GM23338 (cell line): ENCODE measurements around the gene SH3TC1. TPM values are rescaled to one million over a fixed set of nuclear protein-coding genes. Genes with fewer than 3 reads are reported as not detected.

ENCODE experiments used
- ATAC-seq: fragments of 200-7000 bp; cut with Tn5 transposase; 3 replicates; pipeline ENCODE4 v1.9.1; 2020
- DNase-seq: peaks from one replicate; pipeline ENCODE4 v3.0.0-alpha.2; 2015; ENCODE audit warnings: low spot score
- H2AFZ ChIP-seq: fragments of 200-600 bp; sonication (generic); 2 replicates; pipeline ENCODE4 v1.8.0; 2016; ENCODE audit warnings: antibody characterized with exemption, mild to moderate bottlenecking, moderate library complexity
- H3F3A ChIP-seq: fragments of 200-600 bp; sonication (generic); replicated peaks from 2 replicates; pipeline ENCODE4 v1.8.0; 2017; ENCODE audit warnings: antibody characterized with exemption, mixed run types, low read depth
- H3K27ac ChIP-seq: fragments of 200-600 bp; sonication (generic); 2 replicates; pipeline ENCODE4 v1.6.1; 2016; ENCODE audit warnings: low read depth
- H3K27me3 ChIP-seq: fragments of 200-600 bp; sonication (generic); 2 replicates; pipeline ENCODE4 v1.8.0; 2016; ENCODE audit warnings: mild to moderate bottlenecking, mixed run types, moderate library complexity; ENCODE audit not compliant: insufficient read depth
- H3K36me3 ChIP-seq: fragments of 200-600 bp; sonication (generic); 2 replicates; pipeline ENCODE4 v1.8.0; 2016; ENCODE audit warnings: mild to moderate bottlenecking; ENCODE audit not compliant: insufficient read depth
- H3K4me1 ChIP-seq: fragments of 200-600 bp; sonication (generic); 2 replicates; pipeline ENCODE4 v1.8.0; 2016; ENCODE audit warnings: mild to moderate bottlenecking, moderate library complexity; ENCODE audit not compliant: insufficient read depth
- H3K4me2 ChIP-seq: fragments of 200-600 bp; sonication (generic); 2 replicates; pipeline ENCODE4 v1.7.1; 2017; ENCODE audit warnings: mixed run types
- H3K4me3 ChIP-seq: fragments of 200-600 bp; sonication (generic); 2 replicates; pipeline ENCODE4 v1.6.1; 2016; ENCODE audit warnings: mixed run types
- H3K79me2 ChIP-seq: fragments of 200-600 bp; sonication (generic); replicated peaks from 2 replicates; pipeline ENCODE4 v1.8.0; 2017; ENCODE audit warnings: mild to moderate bottlenecking; ENCODE audit not compliant: insufficient read depth
- H3K9me2 ChIP-seq: fragments of 200-600 bp; sonication (generic); 2 replicates; pipeline ENCODE4 v1.8.0; 2017; ENCODE audit not compliant: insufficient read depth
- H4K20me1 ChIP-seq: fragments of 200-600 bp; sonication (generic); replicated peaks from 2 replicates; pipeline ENCODE4 v1.8.0; 2017; ENCODE audit warnings: mild to moderate bottlenecking; ENCODE audit not compliant: insufficient read depth
- H3K27ac Mint-ChIP-seq: 2 replicates; pipeline ENCODE4 v1.8.0; 2020; ENCODE audit warnings: inconsistent platforms, mild to moderate bottlenecking, moderate library complexity, mixed read lengths
- H3K27me3 Mint-ChIP-seq: 3 replicates; pipeline ENCODE4 v1.8.0; 2022; ENCODE audit warnings: low read depth, mild to moderate bottlenecking, moderate library complexity, mixed read lengths, inconsistent platforms; ENCODE audit not compliant: insufficient read depth, poor library complexity
- H3K36me3 Mint-ChIP-seq: 3 replicates; pipeline ENCODE4 v1.8.0; 2021; ENCODE audit warnings: low read depth, mild to moderate bottlenecking, inconsistent platforms, moderate library complexity, mixed read lengths
- H3K4me1 Mint-ChIP-seq: 3 replicates; pipeline ENCODE4 v1.8.0; 2020; ENCODE audit warnings: mild to moderate bottlenecking, inconsistent platforms, mixed read lengths
- H3K4me3 Mint-ChIP-seq: 3 replicates; pipeline ENCODE4 v1.8.0; 2021; ENCODE audit warnings: moderate library complexity, mild to moderate bottlenecking, inconsistent platforms, mixed read lengths
- H3K9me3 Mint-ChIP-seq: 3 replicates; pipeline ENCODE4 v1.8.0; 2020; ENCODE audit warnings: moderate library complexity, mild to moderate bottlenecking, inconsistent platforms, mixed read lengths
- CREB1 ChIP-seq: fragments of 250-450 bp; sonication (Bioruptor Pico); IDR thresholded peaks from 2 replicates; pipeline ENCODE4 v1.5.0; 2020; ENCODE audit warnings: low read depth, mild to moderate bottlenecking, moderate library complexity
- EZH2 ChIP-seq: fragments of 200-600 bp; sonication (generic); IDR thresholded peaks from one replicate; pipeline ENCODE4 v1.8.0; 2017; ENCODE audit warnings: antibody characterized with exemption, mild to moderate bottlenecking, low read depth; ENCODE audit not compliant: unreplicated experiment
- EZH2phosphoT487 ChIP-seq: fragments of 200-600 bp; sonication (generic); IDR thresholded peaks from one replicate; pipeline ENCODE4 v1.8.1; 2018; ENCODE audit warnings: antibody characterized with exemption; ENCODE audit not compliant: unreplicated experiment
- JUNB ChIP-seq: IDR thresholded peaks from one replicate; pipeline ENCODE4 v1.6.1; 2016; ENCODE audit warnings: antibody characterized with exemption; ENCODE audit not compliant: unreplicated experiment
- NANOG ChIP-seq: IDR thresholded peaks from 2 replicates; pipeline ENCODE4 v1.6.1; 2016; ENCODE audit warnings: antibody characterized with exemption, borderline replicate concordance
- POLR2AphosphoS5 ChIP-seq: IDR thresholded peaks from 2 replicates; pipeline ENCODE4 v1.6.1; 2016; ENCODE audit warnings: antibody characterized with exemption, low read depth
- STAT1 ChIP-seq: IDR thresholded peaks from one replicate; pipeline ENCODE4 v1.6.1; 2016; ENCODE audit warnings: antibody characterized with exemption; ENCODE audit not compliant: unreplicated experiment
- ZNF114 ChIP-seq: fragments of 250-450 bp; sonication (Bioruptor Pico); IDR thresholded peaks from 2 replicates; pipeline ENCODE4 v1.5.0; 2020; ENCODE audit warnings: mild to moderate bottlenecking, moderate library complexity
- ZNF331 ChIP-seq: fragments of 250-450 bp; sonication (Bioruptor Pico); IDR thresholded peaks from 2 replicates; pipeline ENCODE4 v1.5.0; 2020; ENCODE audit warnings: low read depth, mild to moderate bottlenecking, moderate library complexity
- polyA plus RNA-seq: library from polyadenylated mRNA; unstranded; fragments of >200 nt; fragmentation: Nextera tagmentation; extraction: Ambion mirVana; gene quantifications from 2 replicates; pipeline ENCODE4 v1.2.1, GENCODE V29; 2016
- total RNA-seq: library from RNA; depleted of rRNA; stranded (reverse); fragments of >200 nt; shearing (Covaris generic); gene quantifications from 2 replicates; pipeline ENCODE4 v1.2.3, GENCODE V29; 2014
- TF ChIP-seq, protein P1 (sequence below): IDR thresholded peaks from one replicate; pipeline ENCODE4 v1.6.1; 2018; ENCODE audit warnings: antibody characterized with exemption; ENCODE audit not compliant: unreplicated experiment
- TF ChIP-seq, protein P2 (sequence below): fragments of 250-450 bp; sonication (Bioruptor Pico); IDR thresholded peaks from 2 replicates; pipeline ENCODE4 v1.5.0; 2020; ENCODE audit warnings: mild to moderate bottlenecking, moderate library complexity
- TF ChIP-seq, protein P3 (sequence below): IDR thresholded peaks from 2 replicates; pipeline ENCODE4 v1.6.1; 2016; ENCODE audit warnings: antibody characterized with exemption
- TF ChIP-seq, protein P4 (sequence below), 2 experiments: fragments of 200-600 bp in 1 of 2; sonication (generic) in 1 of 2; conservative IDR thresholded peaks; 2 replicates each; pipeline versions ENCODE4 v1.5.1 to v1.6.1; 2016 to 2017; ENCODE audit warnings: antibody characterized with exemption in 2 of 2, low read depth in 2 of 2, mild to moderate bottlenecking in 2 of 2, moderate library complexity in 1 of 2

The SH3TC1 gene
- total and polyA plus RNA-seq, 2 experiments from 2014 or later: 0.07 TPM; not detected in 1

DNA sequence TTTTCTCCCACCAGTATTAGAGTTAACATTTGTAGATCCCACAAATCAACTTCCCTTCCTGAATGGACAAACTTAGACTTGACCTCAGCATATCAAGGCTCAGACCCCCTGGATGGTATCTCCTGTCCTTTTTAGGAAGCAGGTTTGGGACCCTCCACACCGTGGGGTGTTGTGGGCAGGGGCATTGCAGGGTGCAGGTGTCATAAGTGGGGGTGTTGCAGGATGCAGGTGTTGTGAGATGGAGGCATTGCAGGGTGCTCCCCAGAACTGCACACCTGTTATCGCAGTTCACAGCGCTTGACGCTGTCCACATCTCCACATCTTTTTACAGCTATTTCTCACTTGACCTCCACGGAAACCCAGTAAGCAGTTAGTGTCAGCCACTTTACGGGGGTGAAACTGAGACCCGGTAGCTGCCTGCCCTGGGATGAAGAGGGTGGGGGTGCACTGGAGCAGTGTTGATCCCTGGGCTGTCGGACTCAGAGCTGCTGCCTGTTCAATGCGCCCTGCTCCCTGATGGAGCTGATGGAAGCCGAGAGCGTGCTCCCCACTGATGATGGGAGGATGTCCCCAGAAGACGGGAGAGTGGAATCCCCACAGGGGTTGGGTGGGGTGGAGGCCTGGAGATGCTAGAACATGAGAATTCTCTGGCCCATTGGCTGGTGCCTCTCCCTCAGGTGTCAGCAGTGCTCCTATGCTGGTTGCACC lies 25.3 kb downstream of the SH3TC1 start:
- no peaks in the 10 kb centered on the region for H3K36me3 Mint-ChIP-seq
- H3K4me2 ChIP-seq: no peak overlapping the region
- no peaks in the 10 kb centered on the region for H3F3A ChIP-seq
- H3K79me2 ChIP-seq: no peaks in the 10 kb centered on the region
- ATAC-seq (no peak), DNase-seq (no peak)
- H3K4me1 Mint-ChIP-seq: peaks cover 23% of the 10 kb centered on the region
- no peak overlapping the region for H3K27ac ChIP-seq
- H3K27ac Mint-ChIP-seq: no peak overlapping the region
- TF ChIP-seq, protein P1, sequence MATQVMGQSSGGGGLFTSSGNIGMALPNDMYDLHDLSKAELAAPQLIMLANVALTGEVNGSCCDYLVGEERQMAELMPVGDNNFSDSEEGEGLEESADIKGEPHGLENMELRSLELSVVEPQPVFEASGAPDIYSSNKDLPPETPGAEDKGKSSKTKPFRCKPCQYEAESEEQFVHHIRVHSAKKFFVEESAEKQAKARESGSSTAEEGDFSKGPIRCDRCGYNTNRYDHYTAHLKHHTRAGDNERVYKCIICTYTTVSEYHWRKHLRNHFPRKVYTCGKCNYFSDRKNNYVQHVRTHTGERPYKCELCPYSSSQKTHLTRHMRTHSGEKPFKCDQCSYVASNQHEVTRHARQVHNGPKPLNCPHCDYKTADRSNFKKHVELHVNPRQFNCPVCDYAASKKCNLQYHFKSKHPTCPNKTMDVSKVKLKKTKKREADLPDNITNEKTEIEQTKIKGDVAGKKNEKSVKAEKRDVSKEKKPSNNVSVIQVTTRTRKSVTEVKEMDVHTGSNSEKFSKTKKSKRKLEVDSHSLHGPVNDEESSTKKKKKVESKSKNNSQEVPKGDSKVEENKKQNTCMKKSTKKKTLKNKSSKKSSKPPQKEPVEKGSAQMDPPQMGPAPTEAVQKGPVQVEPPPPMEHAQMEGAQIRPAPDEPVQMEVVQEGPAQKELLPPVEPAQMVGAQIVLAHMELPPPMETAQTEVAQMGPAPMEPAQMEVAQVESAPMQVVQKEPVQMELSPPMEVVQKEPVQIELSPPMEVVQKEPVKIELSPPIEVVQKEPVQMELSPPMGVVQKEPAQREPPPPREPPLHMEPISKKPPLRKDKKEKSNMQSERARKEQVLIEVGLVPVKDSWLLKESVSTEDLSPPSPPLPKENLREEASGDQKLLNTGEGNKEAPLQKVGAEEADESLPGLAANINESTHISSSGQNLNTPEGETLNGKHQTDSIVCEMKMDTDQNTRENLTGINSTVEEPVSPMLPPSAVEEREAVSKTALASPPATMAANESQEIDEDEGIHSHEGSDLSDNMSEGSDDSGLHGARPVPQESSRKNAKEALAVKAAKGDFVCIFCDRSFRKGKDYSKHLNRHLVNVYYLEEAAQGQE: no peak
- TF ChIP-seq ZNF331 (CRISPR knock-in tag) (no peak), POLR2AphosphoS5 (no peak), JUNB (no peak), ZNF114 (no peak), EZH2phosphoT487 (no peak), EZH2 (no peak), NANOG (no peak), STAT1 (no peak), CREB1 (CRISPR knock-in tag) (no peak)
- TF ChIP-seq, protein P2, sequence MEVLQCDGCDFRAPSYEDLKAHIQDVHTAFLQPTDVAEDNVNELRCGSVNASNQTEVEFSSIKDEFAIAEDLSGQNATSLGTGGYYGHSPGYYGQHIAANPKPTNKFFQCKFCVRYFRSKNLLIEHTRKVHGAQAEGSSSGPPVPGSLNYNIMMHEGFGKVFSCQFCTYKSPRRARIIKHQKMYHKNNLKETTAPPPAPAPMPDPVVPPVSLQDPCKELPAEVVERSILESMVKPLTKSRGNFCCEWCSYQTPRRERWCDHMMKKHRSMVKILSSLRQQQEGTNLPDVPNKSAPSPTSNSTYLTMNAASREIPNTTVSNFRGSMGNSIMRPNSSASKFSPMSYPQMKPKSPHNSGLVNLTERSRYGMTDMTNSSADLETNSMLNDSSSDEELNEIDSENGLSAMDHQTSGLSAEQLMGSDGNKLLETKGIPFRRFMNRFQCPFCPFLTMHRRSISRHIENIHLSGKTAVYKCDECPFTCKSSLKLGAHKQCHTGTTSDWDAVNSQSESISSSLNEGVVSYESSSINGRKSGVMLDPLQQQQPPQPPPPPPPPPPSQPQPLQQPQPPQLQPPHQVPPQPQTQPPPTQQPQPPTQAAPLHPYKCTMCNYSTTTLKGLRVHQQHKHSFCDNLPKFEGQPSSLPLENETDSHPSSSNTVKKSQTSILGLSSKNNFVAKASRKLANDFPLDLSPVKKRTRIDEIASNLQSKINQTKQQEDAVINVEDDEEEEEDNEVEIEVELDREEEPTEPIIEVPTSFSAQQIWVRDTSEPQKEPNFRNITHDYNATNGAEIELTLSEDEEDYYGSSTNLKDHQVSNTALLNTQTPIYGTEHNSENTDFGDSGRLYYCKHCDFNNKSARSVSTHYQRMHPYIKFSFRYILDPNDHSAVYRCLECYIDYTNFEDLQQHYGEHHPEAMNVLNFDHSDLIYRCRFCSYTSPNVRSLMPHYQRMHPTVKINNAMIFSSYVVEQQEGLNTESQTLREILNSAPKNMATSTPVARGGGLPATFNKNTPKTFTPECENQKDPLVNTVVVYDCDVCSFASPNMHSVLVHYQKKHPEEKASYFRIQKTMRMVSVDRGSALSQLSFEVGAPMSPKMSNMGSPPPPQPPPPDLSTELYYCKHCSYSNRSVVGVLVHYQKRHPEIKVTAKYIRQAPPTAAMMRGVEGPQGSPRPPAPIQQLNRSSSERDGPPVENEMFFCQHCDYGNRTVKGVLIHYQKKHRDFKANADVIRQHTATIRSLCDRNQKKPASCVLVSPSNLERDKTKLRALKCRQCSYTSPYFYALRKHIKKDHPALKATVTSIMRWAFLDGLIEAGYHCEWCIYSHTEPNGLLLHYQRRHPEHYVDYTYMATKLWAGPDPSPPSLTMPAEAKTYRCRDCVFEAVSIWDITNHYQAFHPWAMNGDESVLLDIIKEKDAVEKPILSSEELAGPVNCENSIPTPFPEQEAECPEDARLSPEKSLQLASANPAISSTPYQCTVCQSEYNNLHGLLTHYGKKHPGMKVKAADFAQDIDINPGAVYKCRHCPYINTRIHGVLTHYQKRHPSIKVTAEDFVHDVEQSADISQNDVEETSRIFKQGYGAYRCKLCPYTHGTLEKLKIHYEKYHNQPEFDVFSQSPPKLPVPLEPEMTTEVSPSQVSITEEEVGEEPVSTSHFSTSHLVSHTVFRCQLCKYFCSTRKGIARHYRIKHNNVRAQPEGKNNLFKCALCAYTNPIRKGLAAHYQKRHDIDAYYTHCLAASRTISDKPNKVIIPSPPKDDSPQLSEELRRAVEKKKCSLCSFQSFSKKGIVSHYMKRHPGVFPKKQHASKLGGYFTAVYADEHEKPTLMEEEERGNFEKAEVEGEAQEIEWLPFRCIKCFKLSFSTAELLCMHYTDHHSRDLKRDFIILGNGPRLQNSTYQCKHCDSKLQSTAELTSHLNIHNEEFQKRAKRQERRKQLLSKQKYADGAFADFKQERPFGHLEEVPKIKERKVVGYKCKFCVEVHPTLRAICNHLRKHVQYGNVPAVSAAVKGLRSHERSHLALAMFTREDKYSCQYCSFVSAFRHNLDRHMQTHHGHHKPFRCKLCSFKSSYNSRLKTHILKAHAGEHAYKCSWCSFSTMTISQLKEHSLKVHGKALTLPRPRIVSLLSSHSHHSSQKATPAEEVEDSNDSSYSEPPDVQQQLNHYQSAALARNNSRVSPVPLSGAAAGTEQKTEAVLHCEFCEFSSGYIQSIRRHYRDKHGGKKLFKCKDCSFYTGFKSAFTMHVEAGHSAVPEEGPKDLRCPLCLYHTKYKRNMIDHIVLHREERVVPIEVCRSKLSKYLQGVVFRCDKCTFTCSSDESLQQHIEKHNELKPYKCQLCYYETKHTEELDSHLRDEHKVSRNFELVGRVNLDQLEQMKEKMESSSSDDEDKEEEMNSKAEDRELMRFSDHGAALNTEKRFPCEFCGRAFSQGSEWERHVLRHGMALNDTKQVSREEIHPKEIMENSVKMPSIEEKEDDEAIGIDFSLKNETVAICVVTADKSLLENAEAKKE (CRISPR knock-in tag): no peak
- TF ChIP-seq, protein P3, sequence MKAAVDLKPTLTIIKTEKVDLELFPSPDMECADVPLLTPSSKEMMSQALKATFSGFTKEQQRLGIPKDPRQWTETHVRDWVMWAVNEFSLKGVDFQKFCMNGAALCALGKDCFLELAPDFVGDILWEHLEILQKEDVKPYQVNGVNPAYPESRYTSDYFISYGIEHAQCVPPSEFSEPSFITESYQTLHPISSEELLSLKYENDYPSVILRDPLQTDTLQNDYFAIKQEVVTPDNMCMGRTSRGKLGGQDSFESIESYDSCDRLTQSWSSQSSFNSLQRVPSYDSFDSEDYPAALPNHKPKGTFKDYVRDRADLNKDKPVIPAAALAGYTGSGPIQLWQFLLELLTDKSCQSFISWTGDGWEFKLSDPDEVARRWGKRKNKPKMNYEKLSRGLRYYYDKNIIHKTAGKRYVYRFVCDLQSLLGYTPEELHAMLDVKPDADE: no peak
- TF ChIP-seq, protein P4, sequence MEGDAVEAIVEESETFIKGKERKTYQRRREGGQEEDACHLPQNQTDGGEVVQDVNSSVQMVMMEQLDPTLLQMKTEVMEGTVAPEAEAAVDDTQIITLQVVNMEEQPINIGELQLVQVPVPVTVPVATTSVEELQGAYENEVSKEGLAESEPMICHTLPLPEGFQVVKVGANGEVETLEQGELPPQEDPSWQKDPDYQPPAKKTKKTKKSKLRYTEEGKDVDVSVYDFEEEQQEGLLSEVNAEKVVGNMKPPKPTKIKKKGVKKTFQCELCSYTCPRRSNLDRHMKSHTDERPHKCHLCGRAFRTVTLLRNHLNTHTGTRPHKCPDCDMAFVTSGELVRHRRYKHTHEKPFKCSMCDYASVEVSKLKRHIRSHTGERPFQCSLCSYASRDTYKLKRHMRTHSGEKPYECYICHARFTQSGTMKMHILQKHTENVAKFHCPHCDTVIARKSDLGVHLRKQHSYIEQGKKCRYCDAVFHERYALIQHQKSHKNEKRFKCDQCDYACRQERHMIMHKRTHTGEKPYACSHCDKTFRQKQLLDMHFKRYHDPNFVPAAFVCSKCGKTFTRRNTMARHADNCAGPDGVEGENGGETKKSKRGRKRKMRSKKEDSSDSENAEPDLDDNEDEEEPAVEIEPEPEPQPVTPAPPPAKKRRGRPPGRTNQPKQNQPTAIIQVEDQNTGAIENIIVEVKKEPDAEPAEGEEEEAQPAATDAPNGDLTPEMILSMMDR (conservative IDR thresholded peaks at IDR 0.05; ENCODE audit: low read depth in 2 of 2): no peak
- no peaks in the 10 kb centered on the region for H3K9me2 ChIP-seq
- H3K4me3 ChIP-seq: no peak overlapping the region
- H3K4me1 ChIP-seq: peaks cover 11% of the 10 kb centered on the region
- no peaks in the 10 kb centered on the region for H3K36me3 ChIP-seq
- peaks cover 9% of the 10 kb centered on the region for H3K27me3 Mint-ChIP-seq
- H2AFZ ChIP-seq: no peak overlapping the region
- H3K4me3 Mint-ChIP-seq: no peak overlapping the region
- H3K27me3 ChIP-seq: no peaks in the 10 kb centered on the region
- no peaks in the 10 kb centered on the region for H3K9me3 Mint-ChIP-seq
- H4K20me1 ChIP-seq: no peaks in the 10 kb centered on the region
